CD4-positive, alpha-beta T cell (primary cell): ENCODE measurements around the gene FAM9A. TPM values are rescaled to one million over a fixed set of nuclear protein-coding genes. Genes with fewer than 3 reads are reported as not detected.
"Not testable (repeated sequence)": the region's sequence is repeated elsewhere in the genome, so short reads cannot be mapped to it uniquely, and the experiment has no call there.

Source experiments
- ATAC-seq: fragments of 200-7000 bp; cut with Tn5 transposase; one replicate; pipeline ENCODE4 v1.10.0; 2022; ENCODE audit warnings: mild to moderate bottlenecking; ENCODE audit not compliant: poor library complexity
- CTCF ChIA-PET: fragments of 350-600 bp; sonication (Branson Sonifier 250); formaldehyde crosslinking; loops from one replicate; lab custom pipeline; 2021; ENCODE audit warnings: antibody characterized with exemption, inconsistent platforms; lab: Charles Lee
- POLR2A ChIA-PET: fragments of 350-600 bp; sonication (Branson Sonifier 250); formaldehyde crosslinking; loops from one replicate; lab custom pipeline; 2021; ENCODE audit warnings: antibody characterized with exemption, inconsistent platforms; lab: Charles Lee
- DNase-seq, 14 experiments: peaks; one replicate each; pipeline ENCODE4 v3.0.0-alpha.2; 2013 to 2020; ENCODE audit warnings: mixed read lengths in 2 of 14
- H3K27ac ChIP-seq, 2 donors: one replicate each; pipeline versions ENCODE4 v1.5.1 to v1.7.0; 2013; ENCODE audit warnings: low read length in 2 of 2, low read depth in 1 of 2, mild to moderate bottlenecking in 1 of 2
- H3K27me3 ChIP-seq, 2 experiments: 1 replicate in 1 of 2; 2 replicates in 1 of 2; pipeline versions ENCODE4 v1.6.1 to v1.7.0; 2013; ENCODE audit warnings: low read length in 2 of 2, control low read depth in 1 of 2, mild to moderate bottlenecking in 1 of 2, moderate library complexity in 1 of 2; ENCODE audit not compliant: insufficient read depth in 2 of 2, control insufficient read depth in 1 of 2
- H3K36me3 ChIP-seq: one replicate; pipeline ENCODE4 v1.6.1; 2013; ENCODE audit warnings: low read length, control low read depth; ENCODE audit not compliant: insufficient read depth
- H3K4me1 ChIP-seq: one replicate; pipeline ENCODE4 v1.6.1; 2013; ENCODE audit warnings: low read length, control low read depth; ENCODE audit not compliant: insufficient read depth
- H3K4me3 ChIP-seq: one replicate; pipeline ENCODE4 v1.5.1; 2013; ENCODE audit warnings: mild to moderate bottlenecking, low read length, moderate library complexity
- H3K9me3 ChIP-seq, 2 experiments: 1 replicate in 1 of 2; 2 replicates in 1 of 2; pipeline versions ENCODE4 v1.6.1 to v1.7.0; 2013; ENCODE audit warnings: low read length in 2 of 2, mild to moderate bottlenecking in 2 of 2, control low read depth in 1 of 2, moderate library complexity in 1 of 2; ENCODE audit not compliant: control insufficient read depth in 1 of 2, insufficient read depth in 1 of 2
- H3K27ac Mint-ChIP-seq: one replicate; pipeline ENCODE4 v1.8.0; 2020; ENCODE audit warnings: mixed read lengths
- H3K27me3 Mint-ChIP-seq: one replicate; pipeline ENCODE4 v1.8.0; 2021; ENCODE audit warnings: mixed read lengths
- H3K36me3 Mint-ChIP-seq: one replicate; pipeline ENCODE4 v1.8.0; 2021; ENCODE audit warnings: low read depth, mixed read lengths
- H3K4me1 Mint-ChIP-seq: one replicate; pipeline ENCODE4 v1.8.0; 2021; ENCODE audit warnings: low read depth, mixed read lengths
- H3K4me3 Mint-ChIP-seq: one replicate; pipeline ENCODE4 v1.8.0; 2020; ENCODE audit warnings: mild to moderate bottlenecking, mixed read lengths
- H3K9me3 Mint-ChIP-seq: one replicate; pipeline ENCODE4 v1.8.0; 2020; ENCODE audit warnings: mixed read lengths
- CTCF ChIP-seq: fragments of 200-600 bp; IDR thresholded peaks from one replicate; pipeline ENCODE4 v1.8.0; 2022; ENCODE audit warnings: antibody characterized with exemption, mild to moderate bottlenecking
- intact Hi-C, 2 experiments: fragments of 100-400 bp; cut with DNase I in 1 of 2; cut with micrococcal nuclease in 1 of 2; formaldehyde crosslinking; loops; one replicate each; pipeline versions ENCODE4 v1.15.1 to v1.9.0; 2023 to 2025; cut with DNase I, micrococcal nuclease
- total RNA-seq, 174 experiments: library from RNA in 2 of 174; stranded (reverse) in 2 of 174; gene quantifications; one replicate each; pipeline ENCODE4 v1.2.3 and lab custom pipeline; 2021 to 2026

FAM9A gene
- total RNA-seq, 2 experiments from 2014 or later, result not detected

GRCh38 chrX:8798702-8799101 is 2.5 kb downstream of the FAM9A start:
- H3K4me1 ChIP-seq, H3K4me3 ChIP-seq, H3K4me3 Mint-ChIP-seq, H3K36me3 ChIP-seq, POLR2A ChIA-PET, H3K27me3 ChIP-seq, intact Hi-C loops, H3K9me3 ChIP-seq, H3K4me1 Mint-ChIP-seq, DNase-seq, H3K27ac Mint-ChIP-seq, H3K27ac ChIP-seq, H3K36me3 Mint-ChIP-seq, ATAC-seq, H3K9me3 Mint-ChIP-seq: not testable (repeated sequence)
- CTCF ChIA-PET, result interaction anchor here (1.1 kb wide), 1 partner anchor 15 kb away, joined by 4 read pairs; no protein-coding TSS in a partner anchor
- H3K27me3 Mint-ChIP-seq, result peaks cover 15% of the 10 kb centered on the region

GRCh38 chrX:8787119-8787518 is 14.1 kb downstream of the FAM9A start:
- H3K9me3 ChIP-seq, H3K4me3 Mint-ChIP-seq, H3K36me3 Mint-ChIP-seq, H3K9me3 Mint-ChIP-seq, H3K4me3 ChIP-seq, H3K4me1 ChIP-seq, H3K27ac Mint-ChIP-seq, H3K27ac ChIP-seq, CTCF ChIA-PET, H3K4me1 Mint-ChIP-seq, DNase-seq, H3K27me3 ChIP-seq, intact Hi-C loops, POLR2A ChIA-PET, H3K36me3 ChIP-seq, H3K27me3 Mint-ChIP-seq, ATAC-seq: not testable (repeated sequence)

GRCh38 chrX:8784162-8784561 is 17.0 kb downstream of the FAM9A start:
- Mint-ChIP-seq H3K36me3 (no peaks in the 10 kb centered on the region), H3K9me3 (no peaks in the 10 kb centered on the region), H3K4me1 (no peaks in the 10 kb centered on the region), H3K27me3 (no peaks in the 10 kb centered on the region), H3K4me3 (no peak overlapping the region), H3K27ac (no peak overlapping the region)
- H3K36me3 ChIP-seq, result no peaks in the 10 kb centered on the region
- POLR2A ChIA-PET, result no interaction called here
- ATAC-seq (no peak), DNase-seq (no peak)
- intact Hi-C loops, result no loop called here
- no peaks in the 10 kb centered on the region for H3K27me3 ChIP-seq
- no peak overlapping the region for H3K27ac ChIP-seq
- CTCF ChIA-PET, result interaction anchor here (1.1 kb wide), 1 partner anchor 14 kb away, joined by 4 read pairs; no protein-coding TSS in a partner anchor
- no peaks in the 10 kb centered on the region for H3K9me3 ChIP-seq
- H3K4me1 ChIP-seq, result peaks cover 4% of the 10 kb centered on the region
- no peak for TF ChIP-seq CTCF
- no peak overlapping the region for H3K4me3 ChIP-seq

- H3K36me3 ChIP-seq, result no peaks in the 10 kb centered on the region
- peaks cover 4% of the 10 kb centered on the region for H3K4me1 ChIP-seq
- DNase-seq (no peak), ATAC-seq (no peak)
- H3K9me3 Mint-ChIP-seq, result no peaks in the 10 kb centered on the region
- no peak for TF ChIP-seq CTCF
- ChIA-PET POLR2A (no interaction called here), CTCF (interaction anchor here (1.1 kb wide), 1 partner anchor 14 kb away, joined by 4 read pairs; no protein-coding TSS in a partner anchor)
- intact Hi-C loops, result no loop called here
- no peak overlapping the region for H3K4me3 Mint-ChIP-seq
- H3K9me3 ChIP-seq, result no peaks in the 10 kb centered on the region
- no peaks in the 10 kb centered on the region for H3K4me1 Mint-ChIP-seq
- no peak overlapping the region for H3K4me3 ChIP-seq
- no peaks in the 10 kb centered on the region for H3K27me3 ChIP-seq
- H3K27ac ChIP-seq, result no peak overlapping the region
- no peaks in the 10 kb centered on the region for H3K36me3 Mint-ChIP-seq
- no peaks in the 10 kb centered on the region for H3K27me3 Mint-ChIP-seq
- H3K27ac Mint-ChIP-seq, result no peak overlapping the region
Observed at GRCh38 chrX:8783714-8784098, 17.5 kb downstream of the FAM9A start.
